ENCODE measurements around the gene RASA3. TPM values are rescaled to one million over a fixed set of nuclear protein-coding genes. Genes with fewer than 3 reads are reported as not detected.

The RASA3 gene
- total RNA-seq, 1 donor from 2014 or later = 2.9 TPM

GRCh38 chr13:114065141-114065925 lies 67.1 kb downstream of the RASA3 start:
- peaks cover 65% of the 10 kb centered on the region for H3K4me1 Mint-ChIP-seq
- peak; percentile 63 for DNase-seq (ENCODE audit: low spot score)
- H3K4me3 ChIP-seq = no peak overlapping the region

GRCh38 chr13:114064450-114065140 lies 67.8 kb downstream of the RASA3 start:
- peak overlapping the region; percentile 99 for H3K27ac Mint-ChIP-seq
- Histone ChIP-seq H3K36me3 (no peaks in the 10 kb centered on the region), H3K9ac (no peak overlapping the region), H3K4me2 (peak overlapping the region; percentile 43), H3K79me2 (ENCODE audit: low read depth) (no peaks in the 10 kb centered on the region), H2AFZ (replicated peaks) (no peak overlapping the region), H3K9me3 (ENCODE audit: low read depth) (no peaks in the 10 kb centered on the region), H3F3A (ENCODE audit: low read depth) (peaks cover 27% of the 10 kb centered on the region), H3K4me3 (no peak overlapping the region), H4K20me1 (ENCODE audit: low read depth) (no peaks in the 10 kb centered on the region), H3K4me1 (peaks cover 28% of the 10 kb centered on the region), H3K27ac (peak overlapping the region; percentile 70), H3K27me3 (no peaks in the 10 kb centered on the region)
- peaks cover 16% of the 10 kb centered on the region for H3K27me3 Mint-ChIP-seq (ENCODE audit: insufficient read depth, low read depth)
- H3K4me3 Mint-ChIP-seq = peak overlapping the region; percentile 67
- peaks cover 3% of the 10 kb centered on the region for H3K9me3 Mint-ChIP-seq
- DNase-seq (ENCODE audit: low spot score) = peak; percentile 90
- H3K4me1 Mint-ChIP-seq = peaks cover 71% of the 10 kb centered on the region
- H3K36me3 Mint-ChIP-seq = peaks cover 11% of the 10 kb centered on the region
- TF ChIP-seq EZH2 (IDR thresholded peaks at IDR 0.05) = no peak
- no peak for TF ChIP-seq CTCF (IDR thresholded peaks at IDR 0.05)
- no peak for TF ChIP-seq EZH2phosphoT487 (IDR thresholded peaks at IDR 0.05)

More at GRCh38 chr13:114065141-114065925, 67.1 kb downstream of the RASA3 start:
- Histone ChIP-seq H3K27me3 (no peaks in the 10 kb centered on the region), H4K20me1 (ENCODE audit: low read depth) (no peaks in the 10 kb centered on the region), H3K4me2 (peak overlapping the region; percentile 43), H3K79me2 (ENCODE audit: low read depth) (no peaks in the 10 kb centered on the region), H3F3A (ENCODE audit: low read depth) (peaks cover 29% of the 10 kb centered on the region), H3K36me3 (no peaks in the 10 kb centered on the region), H3K27ac (peak overlapping the region; percentile 70), H3K9me3 (ENCODE audit: low read depth) (no peaks in the 10 kb centered on the region), H3K9ac (no peak overlapping the region), H2AFZ (replicated peaks) (peak overlapping the region; percentile 38), H3K4me1 (peaks cover 28% of the 10 kb centered on the region)
- peak overlapping the region; percentile 99 for H3K27ac Mint-ChIP-seq
- no peak for TF ChIP-seq EZH2 (IDR thresholded peaks at IDR 0.05)
- no peak for TF ChIP-seq CTCF (IDR thresholded peaks at IDR 0.05)
- no peak for TF ChIP-seq EZH2phosphoT487 (IDR thresholded peaks at IDR 0.05)
- H3K27me3 Mint-ChIP-seq (ENCODE audit: insufficient read depth, low read depth) = peaks cover 14% of the 10 kb centered on the region
- H3K9me3 Mint-ChIP-seq = no peaks in the 10 kb centered on the region
- H3K4me3 Mint-ChIP-seq = peak overlapping the region; percentile 67
- peaks cover 6% of the 10 kb centered on the region for H3K36me3 Mint-ChIP-seq

GRCh38 chr13:114063545-114064449 lies 68.6 kb downstream of the RASA3 start:
- H3K4me3 Mint-ChIP-seq = peak overlapping the region; percentile 67
- Histone ChIP-seq H3K9me3 (ENCODE audit: low read depth) (no peaks in the 10 kb centered on the region), H3K79me2 (ENCODE audit: low read depth) (no peaks in the 10 kb centered on the region), H2AFZ (replicated peaks) (no peak overlapping the region), H4K20me1 (ENCODE audit: low read depth) (no peaks in the 10 kb centered on the region), H3K36me3 (no peaks in the 10 kb centered on the region), H3K9ac (no peak overlapping the region), H3K4me2 (peak overlapping the region; percentile 43), H3K27ac (peak overlapping the region; percentile 70), H3K27me3 (no peaks in the 10 kb centered on the region), H3F3A (ENCODE audit: low read depth) (peaks cover 27% of the 10 kb centered on the region), H3K4me1 (peaks cover 28% of the 10 kb centered on the region), H3K4me3 (no peak overlapping the region)
- H3K27ac Mint-ChIP-seq = peak overlapping the region; percentile 99
- H3K4me1 Mint-ChIP-seq = peaks cover 68% of the 10 kb centered on the region
- H3K27me3 Mint-ChIP-seq (ENCODE audit: insufficient read depth, low read depth) = peaks cover 15% of the 10 kb centered on the region
- no peak for TF ChIP-seq CTCF (IDR thresholded peaks at IDR 0.05)
- no peak for TF ChIP-seq EZH2phosphoT487 (IDR thresholded peaks at IDR 0.05)
- no peak for TF ChIP-seq EZH2 (IDR thresholded peaks at IDR 0.05)
- peaks cover 11% of the 10 kb centered on the region for H3K36me3 Mint-ChIP-seq
- peak; percentile 38 for DNase-seq (ENCODE audit: low spot score)
- H3K9me3 Mint-ChIP-seq = peaks cover 3% of the 10 kb centered on the region

All from neural progenitor cell (in vitro differentiated cells).